T47D (cell line): Measurements from ENCODE around the gene LRRC8C.

ENCODE experiments used
- DNase-seq, 2 experiments: peaks; one replicate each; pipeline versions ENCODE4 v3.0.0 to v3.0.0-alpha.2; 2011 to 2012; ENCODE audit warnings: low read depth in 1 of 2, low spot score in 1 of 2
- JUND ChIP-seq: IDR thresholded peaks from 2 replicates; pipeline ENCODE4 v1.6.1; 2012; ENCODE audit warnings: low read depth
- in situ Hi-C: cut with HindIII; loops from 2 replicates; pipeline ENCODE4 v1.10.0; 2016; ENCODE audit warnings: low sequenced_read_pairs, low pct_unique_long_range_greater_than_20kb

The LRRC8C gene

GRCh38 chr1:89672489-89673183 lies 39.7 kb downstream of the LRRC8C start:
- TF ChIP-seq JUND = no peak
- in situ Hi-C loops = no loop called here

GRCh38 chr1:89673251-89673650 lies 40.3 kb downstream of the LRRC8C start:
- DNase-seq = no peak
- in situ Hi-C loops = no loop called here
- TF ChIP-seq JUND = no peak

More at GRCh38 chr1:89672489-89673183, 39.7 kb downstream of the LRRC8C start:
- no peak for DNase-seq

GRCh38 chr1:89675677-89676076 lies 42.8 kb downstream of the LRRC8C start:
- in situ Hi-C loops = no loop called here
- no peak for DNase-seq
- TF ChIP-seq JUND = no peak

- DNase-seq = no peak
- in situ Hi-C loops = no loop called here
- no peak for TF ChIP-seq JUND
Observed at GRCh38 chr1:89681045-89681729, 48.3 kb downstream of the LRRC8C start.

GRCh38 chr1:89682611-89683010 lies 49.7 kb downstream of the LRRC8C start:
- DNase-seq = no peak
- TF ChIP-seq JUND = no peak
- in situ Hi-C loops = no loop called here

- TF ChIP-seq JUND = no peak
- in situ Hi-C loops = no loop called here
- DNase-seq = no peak
Observed at GRCh38 chr1:89685461-89685860, 52.5 kb downstream of the LRRC8C start.

GRCh38 chr1:89686520-89686919 lies 53.6 kb downstream of the LRRC8C start:
- DNase-seq = no peak
- TF ChIP-seq JUND = no peak
- in situ Hi-C loops = no loop called here

- TF ChIP-seq JUND = no peak
Observed at GRCh38 chr1:89687254-89687653, 54.3 kb downstream of the LRRC8C start.

GRCh38 chr1:89688607-89689006 lies 55.7 kb downstream of the LRRC8C start:
- no peak for DNase-seq
- no peak for TF ChIP-seq JUND
- in situ Hi-C loops = no loop called here

More at GRCh38 chr1:89687254-89687653, 54.3 kb downstream of the LRRC8C start:
- DNase-seq = no peak
- in situ Hi-C loops = no loop called here

GRCh38 chr1:89689234-89689633 lies 56.3 kb downstream of the LRRC8C start:
- no peak for DNase-seq
- in situ Hi-C loops = no loop called here
- TF ChIP-seq JUND = no peak

GRCh38 chr1:89690595-89690994 lies 57.7 kb downstream of the LRRC8C start:
- DNase-seq = no peak
- TF ChIP-seq JUND = no peak
- in situ Hi-C loops = no loop called here

GRCh38 chr1:89692601-89693521 lies 59.9 kb downstream of the LRRC8C start:
- in situ Hi-C loops = no loop called here
- TF ChIP-seq JUND = peak; percentile 50

More at GRCh38 chr1:89692601-89693521, 59.9 kb downstream of the LRRC8C start:
- peak; percentile 23 to 66 for DNase-seq
